Loucy (cell line): ENCODE results near the gene PRKCE.

Experiments used
- CTCF ChIP-seq: fragments of 200-600 bp; sonication (generic); conservative IDR thresholded peaks from 2 replicates; pipeline ENCODE4 v1.5.1; 2014; ENCODE audit warnings: mild to moderate bottlenecking, antibody characterized with exemption, low read length
- EZH2phosphoT487 ChIP-seq: fragments of 200-600 bp; IDR thresholded peaks from 2 replicates; pipeline ENCODE4 v1.6.1; 2018; ENCODE audit warnings: antibody characterized with exemption, mild to moderate bottlenecking, moderate library complexity, borderline replicate concordance

- TF ChIP-seq CTCF (no peak), EZH2phosphoT487 (no peak)
These were observed 254.1 kb downstream of the PRKCE start for GRCh38 chr2:45905632-45905958.
